Ectodermal cell (in vitro differentiated cells): ENCODE data around the gene NRAP. TPM values are rescaled to one million over a fixed set of nuclear protein-coding genes. Genes with fewer than 3 reads are reported as not detected.

ENCODE experiments used
- H3K27ac ChIP-seq: 2 replicates; pipeline ENCODE4 v1.7.0; 2013; ENCODE audit warnings: mild to moderate bottlenecking, low read depth, low read length; ENCODE audit not compliant: insufficient read depth, poor library complexity, severe bottlenecking
- H3K27me3 ChIP-seq: 2 replicates; pipeline ENCODE4 v1.7.0; 2013; ENCODE audit warnings: mild to moderate bottlenecking, low read length; ENCODE audit not compliant: insufficient read depth, control insufficient read depth, poor library complexity, severe bottlenecking
- H3K36me3 ChIP-seq: one replicate; pipeline ENCODE4 v1.7.0; 2013; ENCODE audit warnings: low read length; ENCODE audit not compliant: control insufficient read depth, insufficient read depth
- H3K4me1 ChIP-seq: one replicate; pipeline ENCODE4 v1.7.0; 2013; ENCODE audit warnings: low read length; ENCODE audit not compliant: control insufficient read depth, insufficient read depth
- H3K4me3 ChIP-seq: 2 replicates; pipeline ENCODE4 v1.7.0; 2013; ENCODE audit warnings: low read depth, low read length, control low read depth; ENCODE audit not compliant: insufficient read depth
- H3K9me3 ChIP-seq: 2 replicates; pipeline ENCODE4 v1.7.0; 2013; ENCODE audit warnings: mild to moderate bottlenecking, low read length, moderate library complexity; ENCODE audit not compliant: control insufficient read depth
- WGBS, 2 experiments: methylation state at CpG; one replicate each; pipeline ENCODE4 v1.1.7; 2013; ENCODE audit warnings: missing lambda C conversion rate in 2 of 2; 5-methylcytosine and 5-hydroxymethylcytosine counted together
- polyA plus RNA-seq, 4 experiments: library from polyadenylated mRNA; stranded (reverse); fragments of 50-300 nt; gene quantifications; one replicate each; pipeline ENCODE4 v1.2.3, GENCODE V29; 2013

NRAP gene
- 0.09 TPM for polyA plus RNA-seq (2013, experiment 1 of 4)
- polyA plus RNA-seq (2013, experiment 2 of 4): 0.09 TPM
- 0.05 TPM for polyA plus RNA-seq (2013, experiment 3 of 4)
- 0.04 TPM for polyA plus RNA-seq (2013, experiment 4 of 4)

- no peaks in the 10 kb centered on the region for H3K27me3 ChIP-seq
Measured at GRCh38 chr10:113663908-113664307, at the start of gene NRAP. TSS of gene NRAP (minus strand) at chr10:113664041. CDS start at chr10:113663882, 159 bp downstream.

GRCh38 chr10:113713640-113713982, 49.8 kb upstream of the NRAP start:
- Histone ChIP-seq H3K9me3 (no peaks in the 10 kb centered on the region), H3K36me3 (no peaks in the 10 kb centered on the region), H3K27ac (no peak overlapping the region), H3K4me1 (peaks cover 26% of the 10 kb centered on the region), H3K27me3 (no peaks in the 10 kb centered on the region), H3K4me3 (no peak overlapping the region)
- 88 to 98% methylated on average over 2 of the region's 2 CpGs for WGBS, 2 experiments

More at GRCh38 chr10:113663908-113664307, at the start of gene NRAP:
- Histone ChIP-seq H3K9me3 (no peaks in the 10 kb centered on the region), H3K4me1 (no peaks in the 10 kb centered on the region), H3K36me3 (no peaks in the 10 kb centered on the region), H3K27ac (peak within 1 kb of the TSS; percentile 5), H3K4me3 (no peak within 1 kb of the TSS)
- WGBS, 2 experiments: 91 to 96% methylated on average over 5 of the region's 5 CpGs

- no peak overlapping the region for H3K4me3 ChIP-seq
- peaks cover 26% of the 10 kb centered on the region for H3K4me1 ChIP-seq
- no peaks in the 10 kb centered on the region for H3K27me3 ChIP-seq
- WGBS, 2 experiments: 77 to 80% methylated on average over 8 of the region's 8 CpGs
- H3K36me3 ChIP-seq: no peaks in the 10 kb centered on the region
- H3K9me3 ChIP-seq: no peaks in the 10 kb centered on the region
- no peak overlapping the region for H3K27ac ChIP-seq
Measured at GRCh38 chr10:113712755-113713639, 49.2 kb upstream of the NRAP start.

GRCh38 chr10:113712024-113712423, 48.2 kb upstream of the NRAP start:
- 92 to 97% methylated on average over 3 of the region's 3 CpGs for WGBS, 2 experiments
- Histone ChIP-seq H3K36me3 (no peaks in the 10 kb centered on the region), H3K27ac (peak overlapping the region; percentile 16), H3K27me3 (no peaks in the 10 kb centered on the region), H3K4me1 (peaks cover 26% of the 10 kb centered on the region), H3K9me3 (no peaks in the 10 kb centered on the region), H3K4me3 (no peak overlapping the region)

- WGBS, 2 experiments: 66 to 68% methylated on average over 2 of the region's 2 CpGs
- peaks cover 26% of the 10 kb centered on the region for H3K4me1 ChIP-seq
Measured at GRCh38 chr10:113711142-113711541, 47.3 kb upstream of the NRAP start.

GRCh38 chr10:113709221-113709838, 45.5 kb upstream of the NRAP start:
- Histone ChIP-seq H3K4me1 (peaks cover 30% of the 10 kb centered on the region), H3K4me3 (no peak overlapping the region), H3K36me3 (no peaks in the 10 kb centered on the region), H3K9me3 (no peaks in the 10 kb centered on the region), H3K27me3 (no peaks in the 10 kb centered on the region), H3K27ac (peak overlapping the region; percentile 6)
- WGBS, 2 experiments: 48 to 51% methylated on average over 8 of the region's 8 CpGs

More at GRCh38 chr10:113711142-113711541, 47.3 kb upstream of the NRAP start:
- H3K4me3 ChIP-seq: no peak overlapping the region
- H3K27ac ChIP-seq: peak overlapping the region; percentile 55
- H3K27me3 ChIP-seq: no peaks in the 10 kb centered on the region
- H3K36me3 ChIP-seq: no peaks in the 10 kb centered on the region
- H3K9me3 ChIP-seq: no peaks in the 10 kb centered on the region

GRCh38 chr10:113708640-113709039, 44.8 kb upstream of the NRAP start:
- no peak overlapping the region for H3K4me3 ChIP-seq
- 90 to 94% methylated on average over 6 of the region's 6 CpGs for WGBS, 2 experiments
- no peaks in the 10 kb centered on the region for H3K9me3 ChIP-seq
- no peaks in the 10 kb centered on the region for H3K36me3 ChIP-seq
- no peak overlapping the region for H3K27ac ChIP-seq
- peaks cover 30% of the 10 kb centered on the region for H3K4me1 ChIP-seq
- no peaks in the 10 kb centered on the region for H3K27me3 ChIP-seq

- Histone ChIP-seq H3K9me3 (no peaks in the 10 kb centered on the region), H3K4me3 (no peak overlapping the region), H3K27ac (no peak overlapping the region), H3K36me3 (no peaks in the 10 kb centered on the region), H3K4me1 (peaks cover 26% of the 10 kb centered on the region), H3K27me3 (no peaks in the 10 kb centered on the region)
- 91 to 92% methylated on average over 5 of the region's 5 CpGs for whole genome bisulfite sequencing, 2 experiments
Measured at GRCh38 chr10:113706623-113707022, 42.8 kb upstream of the NRAP start.

- no peak overlapping the region for H3K27ac ChIP-seq
- H3K27me3 ChIP-seq: no peaks in the 10 kb centered on the region
- no peaks in the 10 kb centered on the region for H3K9me3 ChIP-seq
- H3K4me3 ChIP-seq: no peak overlapping the region
- peaks cover 16% of the 10 kb centered on the region for H3K4me1 ChIP-seq
- no peaks in the 10 kb centered on the region for H3K36me3 ChIP-seq
Measured at GRCh38 chr10:113705344-113705652, 41.5 kb upstream of the NRAP start.

GRCh38 chr10:113704637-113705343, 40.9 kb upstream of the NRAP start:
- Histone ChIP-seq H3K27me3 (no peaks in the 10 kb centered on the region), H3K4me3 (no peak overlapping the region), H3K27ac (no peak overlapping the region), H3K9me3 (no peaks in the 10 kb centered on the region), H3K4me1 (peaks cover 13% of the 10 kb centered on the region), H3K36me3 (no peaks in the 10 kb centered on the region)
- WGBS, 2 experiments: 61 to 80% methylated on average over 5 to 6 of the region's 6 CpGs
